ENCODE measurements around the gene KCNMA1. TPM values are rescaled to one million over a fixed set of nuclear protein-coding genes. Genes with fewer than 3 reads are reported as not detected.

The KCNMA1 gene
- total and polyA plus RNA-seq, 5 experiments from 2014 or later, result not detected

DNA sequence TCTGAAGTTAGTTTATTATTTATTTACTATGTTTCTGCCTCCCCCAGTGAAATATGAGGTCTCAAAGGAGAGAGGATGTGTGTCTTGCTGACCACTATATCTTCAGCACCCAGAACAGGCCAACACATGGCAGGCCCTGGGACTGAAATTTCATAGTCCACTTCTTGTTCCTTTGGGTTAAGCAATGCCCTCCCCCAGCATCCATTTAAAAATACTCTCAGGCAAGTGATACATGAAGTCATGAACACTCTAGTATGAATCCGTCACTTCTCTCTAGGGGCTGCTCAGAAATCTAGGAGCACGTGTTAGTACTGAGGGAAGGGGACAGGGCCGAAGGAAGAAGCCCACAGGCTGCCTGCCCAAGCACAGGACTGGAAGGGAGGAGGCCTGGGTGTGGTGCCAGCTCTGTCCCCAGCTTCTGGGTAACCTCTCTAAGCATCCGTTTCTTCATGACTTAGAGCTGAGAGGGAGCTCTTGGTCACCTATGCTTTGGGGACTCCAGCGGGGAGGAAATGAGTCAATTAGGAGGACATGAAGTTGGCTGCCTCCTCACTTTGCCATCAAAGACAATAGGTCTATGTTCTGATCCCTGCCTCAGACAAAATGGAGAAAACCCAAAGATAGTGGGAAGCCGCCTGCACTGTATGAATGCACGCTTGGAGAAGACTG lies 119.2 kb downstream of the KCNMA1 start:
- Mint-ChIP-seq H3K27me3 (peaks cover 7 to 50% (median 15%) of the 10 kb centered on the region in 5 donors), H3K27ac (no peak overlapping the region), H3K4me1 (peaks cover 0 to 1% (median 0%) of the 10 kb centered on the region in 4 donors), H3K9me3 (peaks cover 0 to 12% (median 0%) of the 10 kb centered on the region in 9 donors), H3K36me3 (no peaks in the 10 kb centered on the region), H3K4me3 (no peak overlapping the region)
- ATAC-seq (no peak), DNase-seq (no peak)
- POLR2A ChIA-PET, result no interaction called here

DNA sequence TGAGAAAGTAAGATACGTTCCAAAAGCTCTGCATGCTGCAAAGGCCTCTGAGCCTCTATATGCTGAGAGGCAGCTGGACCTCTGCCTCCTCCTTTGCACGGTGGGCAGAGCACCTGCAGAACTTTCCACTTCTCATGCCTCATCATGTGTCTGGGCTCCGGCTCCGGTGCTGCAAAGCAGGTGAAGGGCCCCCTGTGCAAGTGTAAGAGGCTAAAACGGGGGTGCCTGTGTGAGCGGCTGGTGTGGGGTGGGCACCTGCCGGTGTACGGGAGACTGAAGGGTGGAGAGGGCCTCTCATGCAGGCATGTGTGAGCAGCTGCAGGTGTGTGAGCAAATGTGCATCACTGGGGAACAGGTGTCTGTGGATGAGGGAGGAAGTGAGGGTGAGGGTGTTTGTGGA lies 121.0 kb downstream of the KCNMA1 start:
- H3K27me3 Mint-ChIP-seq, result peaks cover 6 to 39% (median 11%) of the 10 kb centered on the region in 5 donors

DNA sequence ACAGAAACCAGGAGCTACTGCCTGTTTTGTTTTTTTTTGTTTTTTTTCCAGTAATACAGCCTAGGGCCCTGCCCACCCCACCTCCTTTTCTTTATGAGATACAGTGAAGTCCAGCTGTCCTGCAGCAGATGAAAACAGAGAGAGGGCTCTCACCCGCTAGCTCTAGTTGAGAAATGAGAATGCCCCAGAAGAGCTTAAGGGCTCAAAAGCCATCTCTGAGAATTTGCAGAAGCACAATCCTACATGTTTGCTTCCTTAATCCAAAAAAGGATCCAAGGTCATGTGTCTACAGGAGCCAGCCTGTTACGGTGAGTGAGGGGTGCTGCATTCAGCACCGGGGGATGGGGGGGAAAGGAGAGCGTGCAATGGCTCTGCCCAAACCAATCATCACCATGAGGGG lies 122.7 kb downstream of the KCNMA1 start:
- POLR2A ChIA-PET, result no interaction called here
- no peak for ATAC-seq

More for the DNA sequence above, 121.0 kb downstream of the KCNMA1 start:
- Mint-ChIP-seq H3K9me3 (peaks cover 0 to 12% (median 0%) of the 10 kb centered on the region in 9 donors), H3K36me3 (no peaks in the 10 kb centered on the region), H3K4me1 (peaks cover 0 to 1% (median 0%) of the 10 kb centered on the region in 4 donors), H3K27ac (no peak overlapping the region), H3K4me3 (no peak overlapping the region)
- POLR2A ChIA-PET, result no interaction called here
- no peak for DNase-seq
- ATAC-seq, result no peak

DNA sequence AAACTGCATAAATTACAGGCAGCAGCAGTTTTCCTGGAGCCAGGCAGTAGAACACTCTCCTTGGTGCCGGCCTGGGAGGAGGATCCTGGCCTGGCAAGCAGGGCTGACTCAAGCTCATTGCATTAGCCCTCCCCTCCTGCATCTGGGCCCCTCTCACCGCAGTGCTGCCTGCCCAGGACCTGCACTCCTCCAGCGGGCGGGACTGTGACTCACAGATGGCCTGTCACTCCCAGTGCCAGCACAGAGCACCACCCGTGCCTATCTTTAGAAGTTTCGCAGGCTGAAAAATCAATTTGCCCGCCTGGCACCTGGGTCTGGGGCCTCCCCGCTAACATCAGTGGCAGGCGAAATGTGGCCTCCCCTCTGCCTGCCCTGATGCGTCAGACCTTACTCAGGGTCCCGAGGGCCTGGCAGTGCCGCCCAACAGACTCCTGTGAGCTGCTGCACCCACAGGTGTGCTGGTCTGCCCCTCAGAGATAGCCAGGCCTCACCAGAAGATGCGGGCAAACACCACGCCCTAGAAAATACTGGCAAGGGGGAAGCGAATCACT lies 123.8 kb downstream of the KCNMA1 start:
- no peak for ATAC-seq
- Mint-ChIP-seq H3K27me3 (peaks cover 7 to 32% (median 10%) of the 10 kb centered on the region in 5 donors), H3K27ac (no peak overlapping the region), H3K4me1 (peaks cover 0 to 1% (median 0%) of the 10 kb centered on the region in 4 donors), H3K36me3 (no peaks in the 10 kb centered on the region), H3K9me3 (peaks cover 0 to 2% (median 0%) of the 10 kb centered on the region in 9 donors), H3K4me3 (no peak overlapping the region)
- POLR2A ChIA-PET, result no interaction called here
- DNase-seq, result no peak

More for the DNA sequence above, 122.7 kb downstream of the KCNMA1 start:
- peaks cover 0 to 7% (median 0%) of the 10 kb centered on the region in 9 donors for H3K9me3 Mint-ChIP-seq
- H3K4me3 Mint-ChIP-seq, result no peak overlapping the region
- no peak overlapping the region for H3K27ac Mint-ChIP-seq
- H3K36me3 Mint-ChIP-seq, result no peaks in the 10 kb centered on the region
- DNase-seq, result no peak
- H3K4me1 Mint-ChIP-seq, result peaks cover 0 to 1% (median 0%) of the 10 kb centered on the region in 4 donors
- peaks cover 7 to 27% (median 10%) of the 10 kb centered on the region in 5 donors for H3K27me3 Mint-ChIP-seq

DNA sequence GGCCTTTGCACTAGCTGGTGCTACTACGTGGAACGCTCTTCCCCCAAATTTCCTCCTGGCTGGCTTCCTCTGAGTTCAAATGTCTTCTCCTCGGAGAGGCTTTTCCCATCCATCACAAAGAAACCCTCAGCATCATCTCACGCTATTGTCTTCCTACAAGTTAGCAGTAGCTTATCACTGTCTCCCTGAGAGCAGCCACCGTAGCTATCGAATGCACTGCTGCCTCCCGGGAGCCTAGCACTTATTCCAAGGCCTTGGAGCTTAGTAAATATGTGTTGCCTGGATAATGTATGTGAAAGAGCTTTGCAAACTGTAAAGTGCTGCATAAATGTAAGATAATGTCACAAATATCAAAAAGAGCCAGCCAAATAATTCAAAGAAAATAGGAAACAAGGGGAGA lies 124.4 kb downstream of the KCNMA1 start:
- Mint-ChIP-seq H3K36me3 (no peaks in the 10 kb centered on the region), H3K27me3 (peaks cover 7 to 38% (median 10%) of the 10 kb centered on the region in 5 donors), H3K9me3 (peaks cover 0 to 2% (median 0%) of the 10 kb centered on the region in 9 donors), H3K4me3 (no peak overlapping the region), H3K4me1 (peaks cover 0 to 1% (median 0%) of the 10 kb centered on the region in 4 donors), H3K27ac (no peak overlapping the region)
- ATAC-seq, result no peak
- no peak for DNase-seq
- POLR2A ChIA-PET, result no interaction called here

DNA sequence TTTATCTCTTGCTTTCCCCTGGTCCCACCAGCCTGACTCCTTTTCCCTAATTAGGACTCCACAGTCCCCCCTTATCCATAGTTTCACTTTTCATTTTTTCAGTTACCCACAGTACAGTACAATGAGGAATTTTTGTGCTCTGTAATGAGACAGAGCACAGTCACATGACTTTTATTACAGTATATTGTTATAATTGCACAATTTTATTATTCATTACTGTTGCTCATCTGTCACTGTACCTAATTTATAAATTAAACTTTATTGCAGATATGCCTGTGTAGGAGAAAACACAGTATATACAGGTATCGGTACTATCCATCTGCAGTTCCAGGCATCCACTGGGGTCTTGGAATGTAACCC lies 125.4 kb downstream of the KCNMA1 start:
- DNase-seq, result no peak
- Mint-ChIP-seq H3K9me3 (peaks cover 0 to 2% (median 0%) of the 10 kb centered on the region in 9 donors), H3K4me3 (no peak overlapping the region), H3K27me3 (peaks cover 7 to 40% (median 10%) of the 10 kb centered on the region in 5 donors), H3K4me1 (peaks cover 0 to 1% (median 0%) of the 10 kb centered on the region in 4 donors), H3K36me3 (no peaks in the 10 kb centered on the region), H3K27ac (no peak overlapping the region)
- POLR2A ChIA-PET, result no interaction called here
- no peak for ATAC-seq

DNA sequence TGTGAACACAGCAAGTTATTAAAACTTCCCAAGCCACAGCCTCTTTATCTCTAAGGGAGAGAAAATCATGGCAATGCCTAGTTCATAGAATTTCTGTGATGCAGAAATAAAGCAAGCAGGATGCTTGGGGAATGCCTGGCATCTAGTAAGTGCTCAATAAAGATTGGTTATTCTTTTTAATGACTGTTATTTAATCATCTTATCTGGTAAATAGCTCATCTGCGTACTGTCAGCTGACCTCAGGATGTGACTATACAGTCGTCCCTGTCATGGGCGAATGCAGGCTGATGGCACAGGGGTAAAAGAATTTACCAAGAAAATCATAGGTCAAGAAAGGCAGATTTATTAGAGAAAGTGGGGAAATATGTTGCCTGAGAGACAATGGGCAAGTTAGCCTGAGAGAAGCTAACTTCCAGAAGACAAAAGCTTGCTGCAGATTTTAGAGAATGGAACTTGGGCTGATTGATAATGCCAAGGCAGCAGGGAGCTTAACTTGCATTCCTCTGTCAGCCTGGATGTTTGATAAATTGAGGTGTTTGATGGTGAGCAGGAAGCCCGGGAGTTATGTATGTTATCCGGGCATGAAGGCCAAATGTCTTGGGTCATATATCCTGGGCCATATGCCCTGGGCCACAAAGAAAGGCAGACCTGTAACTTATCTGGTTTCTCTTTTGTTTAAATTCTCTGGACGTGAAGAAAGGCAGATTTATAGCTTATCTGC lies 126.0 kb downstream of the KCNMA1 start:
- ATAC-seq, result no peak
- POLR2A ChIA-PET, result no interaction called here
- no peak for DNase-seq
- H3K9me3 Mint-ChIP-seq, result peaks cover 0 to under 1% (median 0%) of the 10 kb centered on the region in 9 donors
- peaks cover 0 to 1% (median 0%) of the 10 kb centered on the region in 4 donors for H3K4me1 Mint-ChIP-seq
- H3K36me3 Mint-ChIP-seq, result no peaks in the 10 kb centered on the region
- H3K27ac Mint-ChIP-seq, result no peak overlapping the region
- H3K27me3 Mint-ChIP-seq, result peaks cover 7 to 37% (median 10%) of the 10 kb centered on the region in 5 donors
- no peak overlapping the region for H3K4me3 Mint-ChIP-seq

DNA sequence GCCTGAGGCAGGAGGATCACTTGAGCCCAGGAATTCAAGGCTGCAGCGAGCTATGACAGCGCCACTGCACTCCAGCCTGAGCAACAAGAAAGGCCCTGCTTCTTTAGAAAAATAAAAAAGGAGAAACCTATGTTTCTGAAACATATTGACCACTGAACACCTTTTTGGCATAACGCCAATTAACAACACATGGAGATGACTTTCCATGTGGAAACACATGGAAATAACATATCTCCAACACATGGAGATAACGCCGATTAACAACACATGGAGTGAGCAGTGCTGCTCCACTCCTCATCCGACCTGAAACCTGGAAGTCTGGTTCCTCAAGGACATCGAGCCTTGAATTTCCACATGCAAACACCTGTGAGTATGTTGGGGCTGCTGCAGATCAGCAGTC lies 126.9 kb downstream of the KCNMA1 start:
- Mint-ChIP-seq H3K27ac (no peak overlapping the region), H3K27me3 (peaks cover 5 to 27% (median 16%) of the 10 kb centered on the region in 5 donors), H3K4me3 (no peak overlapping the region), H3K9me3 (no peaks in the 10 kb centered on the region), H3K4me1 (peaks cover 0 to 4% (median 0%) of the 10 kb centered on the region in 4 donors), H3K36me3 (no peaks in the 10 kb centered on the region)
- ATAC-seq, result no peak
- no peak for DNase-seq
- POLR2A ChIA-PET, result no interaction called here

DNA sequence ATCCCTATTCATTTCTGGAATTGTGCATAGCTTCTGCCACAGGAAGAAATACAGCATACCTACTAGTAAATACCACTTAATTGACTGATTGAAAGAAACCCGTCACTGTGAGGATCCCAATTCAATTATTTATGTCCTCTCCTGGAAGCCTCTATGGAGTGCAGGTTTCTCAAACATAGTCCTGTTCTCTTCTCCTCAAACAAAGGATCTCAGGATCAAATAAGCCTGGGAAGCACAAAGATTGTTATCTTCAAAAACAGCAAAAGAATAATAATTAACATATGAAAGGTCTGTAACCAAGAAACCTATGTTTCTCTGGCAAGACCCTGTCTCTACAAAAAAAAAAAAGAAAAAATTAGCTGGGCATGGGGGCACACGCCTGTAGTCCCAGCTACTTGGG lies 127.3 kb downstream of the KCNMA1 start:
- peaks cover 0 to 3% (median 0%) of the 10 kb centered on the region in 4 donors for H3K4me1 Mint-ChIP-seq
- DNase-seq (no peak), ATAC-seq (no peak)
- H3K36me3 Mint-ChIP-seq, result no peaks in the 10 kb centered on the region
- no peak overlapping the region for H3K27ac Mint-ChIP-seq
- peaks cover 9 to 24% (median 19%) of the 10 kb centered on the region in 5 donors for H3K27me3 Mint-ChIP-seq
- no peaks in the 10 kb centered on the region for H3K9me3 Mint-ChIP-seq
- no peak overlapping the region for H3K4me3 Mint-ChIP-seq
- POLR2A ChIA-PET, result no interaction called here

DNA sequence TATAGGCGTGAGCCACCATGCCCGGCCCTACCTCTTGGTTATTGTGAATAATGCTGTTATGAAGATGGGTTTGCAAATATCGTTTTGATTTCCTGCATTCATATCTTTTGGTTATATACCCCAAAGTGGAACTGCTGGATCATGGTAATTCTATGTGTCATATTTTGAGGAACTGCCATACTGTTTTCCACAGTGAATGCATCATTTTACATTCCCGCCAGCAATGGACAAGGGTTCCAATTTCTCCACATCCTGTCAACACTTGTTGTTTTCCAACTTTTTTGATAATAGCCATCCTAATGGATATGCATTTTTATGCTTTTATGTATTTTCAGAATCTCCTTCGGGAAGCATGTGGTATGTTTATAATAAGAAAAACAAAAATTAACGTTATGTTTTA lies 128.2 kb downstream of the KCNMA1 start:
- ATAC-seq (no peak), DNase-seq (no peak)
- Mint-ChIP-seq H3K4me3 (no peak overlapping the region), H3K27ac (no peak overlapping the region), H3K36me3 (no peaks in the 10 kb centered on the region), H3K4me1 (peaks cover 0 to 3% (median 0%) of the 10 kb centered on the region in 4 donors), H3K9me3 (no peaks in the 10 kb centered on the region), H3K27me3 (peaks cover 7 to 24% (median 15%) of the 10 kb centered on the region in 5 donors)
- POLR2A ChIA-PET, result no interaction called here

DNA sequence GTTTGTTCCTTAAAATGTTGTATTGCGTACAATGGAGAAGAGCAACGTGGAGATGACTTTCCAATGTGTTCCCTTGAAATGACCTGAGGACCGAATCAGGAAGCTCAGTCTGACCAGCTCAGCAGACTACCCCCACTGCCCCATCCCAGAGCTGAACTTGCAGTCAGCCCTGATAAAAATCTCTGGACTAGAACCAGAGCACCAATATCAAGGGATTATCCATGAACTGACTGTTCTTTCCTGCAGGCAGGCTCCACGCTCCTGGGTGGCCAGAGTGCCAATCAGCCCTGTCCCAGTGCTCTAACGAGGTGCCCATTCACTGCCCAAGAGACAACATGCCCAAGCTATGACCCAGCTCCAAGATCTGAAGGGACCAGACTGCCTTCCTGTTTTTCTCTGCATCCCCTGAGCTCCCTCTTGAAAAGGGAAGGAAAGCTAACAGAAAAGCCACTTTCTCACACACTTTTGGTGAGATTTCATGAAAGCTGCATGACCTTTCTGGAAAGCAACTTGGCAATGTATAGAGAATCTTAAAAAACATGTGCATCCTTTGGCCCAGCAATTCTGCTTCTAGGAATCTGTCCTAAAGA lies 130.2 kb downstream of the KCNMA1 start:
- POLR2A ChIA-PET, result no interaction called here
- peaks cover 0 to 3% (median 0%) of the 10 kb centered on the region in 4 donors for H3K4me1 Mint-ChIP-seq

DNA sequence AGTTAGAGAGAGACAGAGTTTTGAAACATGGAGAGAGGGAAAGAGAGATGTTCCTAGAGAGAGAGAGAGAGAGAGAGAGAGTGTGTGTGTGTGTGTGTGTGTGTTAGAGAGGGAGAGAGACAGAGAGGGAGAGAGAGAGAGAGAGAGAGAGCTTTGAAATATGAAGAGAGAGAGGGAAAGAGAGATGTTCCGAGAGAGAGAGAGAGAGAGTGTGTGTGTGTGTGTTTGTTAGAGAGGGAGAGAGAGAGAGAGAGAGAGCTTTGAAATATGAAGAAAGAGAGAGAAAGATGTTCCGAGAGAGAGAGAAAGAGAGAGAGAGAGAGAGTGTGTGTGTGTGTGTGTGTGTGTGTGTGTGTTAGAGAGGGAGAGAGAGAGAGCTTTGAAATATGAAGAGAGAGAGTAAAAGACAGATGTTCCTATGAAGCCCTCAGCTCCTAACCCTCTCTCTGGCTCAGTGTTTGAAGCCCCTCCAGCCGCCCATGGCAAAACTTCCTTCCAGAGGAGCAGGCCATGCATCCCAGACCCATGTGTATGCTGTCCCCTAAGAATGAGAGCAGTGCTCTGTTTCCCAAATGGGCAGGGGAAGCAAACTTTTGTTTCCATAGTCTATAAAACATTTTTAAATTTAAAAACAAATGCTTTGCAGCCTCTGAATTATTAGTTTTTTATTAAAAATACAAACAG lies 130.9 kb downstream of the KCNMA1 start:
- no peak for DNase-seq
- peaks cover 9 to 22% (median 13%) of the 10 kb centered on the region in 5 donors for H3K27me3 Mint-ChIP-seq
- ATAC-seq, result no peak
- H3K36me3 Mint-ChIP-seq, result no peaks in the 10 kb centered on the region
- H3K27ac Mint-ChIP-seq, result peak overlapping the region in 1 of 10 donors; percentile 35
- peaks cover 0 to 3% (median 0%) of the 10 kb centered on the region in 4 donors for H3K4me1 Mint-ChIP-seq
- no peaks in the 10 kb centered on the region for H3K9me3 Mint-ChIP-seq
- POLR2A ChIA-PET, result no interaction called here
- no peak overlapping the region for H3K4me3 Mint-ChIP-seq

More for the DNA sequence above, 130.2 kb downstream of the KCNMA1 start:
- no peaks in the 10 kb centered on the region for H3K9me3 Mint-ChIP-seq
- no peaks in the 10 kb centered on the region for H3K36me3 Mint-ChIP-seq
- peaks cover 8 to 21% (median 13%) of the 10 kb centered on the region in 5 donors for H3K27me3 Mint-ChIP-seq
- ATAC-seq (no peak), DNase-seq (no peak)
- H3K27ac Mint-ChIP-seq, result no peak overlapping the region
- no peak overlapping the region for H3K4me3 Mint-ChIP-seq

Data from naive thymus-derived CD8-positive, alpha-beta T cell (primary cell).